Body of pancreas (tissue), 4 donors: ENCODE data around the gene NDUFV1.

Experiments used
- POLR2A ChIP-seq, 3 donors: fragments of 450-650 bp; IDR thresholded peaks; one replicate each; pipeline ENCODE4 v1.6.1; 2016; ENCODE audit warnings: antibody characterized with exemption in 3 of 3, mild to moderate bottlenecking in 2 of 3
- TF ChIP-seq, protein P1 (sequence below), 7 experiments: fragments of 450-650 bp in 4 of 7; fragments of 200-600 bp in 3 of 7; sonication (generic) in 3 of 7; IDR thresholded peaks; one replicate each; pipeline ENCODE4 v1.5.1; 2016 to 2019; ENCODE audit warnings: antibody characterized with exemption in 7 of 7

DNA sequence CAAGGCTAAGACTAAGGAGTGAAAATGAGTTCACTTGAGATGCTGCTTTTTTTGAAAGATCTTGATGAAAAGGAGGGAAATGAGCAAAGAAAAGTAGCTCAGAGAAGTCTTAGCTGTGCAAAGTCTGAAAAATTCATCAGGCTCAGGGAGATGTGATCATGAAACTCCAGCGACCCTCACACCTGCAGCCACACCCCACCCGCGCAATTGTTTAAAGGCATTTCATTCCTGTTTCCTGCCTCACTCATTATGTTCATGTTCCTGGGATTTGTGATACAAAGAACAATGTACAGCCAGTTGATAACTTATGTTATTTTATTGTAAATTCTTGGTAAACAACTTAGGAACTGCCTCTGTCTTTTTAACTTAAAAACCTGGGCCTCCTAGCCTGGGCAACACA lies 31.8 kb upstream of the NDUFV1 start:
- TF ChIP-seq, protein P1, sequence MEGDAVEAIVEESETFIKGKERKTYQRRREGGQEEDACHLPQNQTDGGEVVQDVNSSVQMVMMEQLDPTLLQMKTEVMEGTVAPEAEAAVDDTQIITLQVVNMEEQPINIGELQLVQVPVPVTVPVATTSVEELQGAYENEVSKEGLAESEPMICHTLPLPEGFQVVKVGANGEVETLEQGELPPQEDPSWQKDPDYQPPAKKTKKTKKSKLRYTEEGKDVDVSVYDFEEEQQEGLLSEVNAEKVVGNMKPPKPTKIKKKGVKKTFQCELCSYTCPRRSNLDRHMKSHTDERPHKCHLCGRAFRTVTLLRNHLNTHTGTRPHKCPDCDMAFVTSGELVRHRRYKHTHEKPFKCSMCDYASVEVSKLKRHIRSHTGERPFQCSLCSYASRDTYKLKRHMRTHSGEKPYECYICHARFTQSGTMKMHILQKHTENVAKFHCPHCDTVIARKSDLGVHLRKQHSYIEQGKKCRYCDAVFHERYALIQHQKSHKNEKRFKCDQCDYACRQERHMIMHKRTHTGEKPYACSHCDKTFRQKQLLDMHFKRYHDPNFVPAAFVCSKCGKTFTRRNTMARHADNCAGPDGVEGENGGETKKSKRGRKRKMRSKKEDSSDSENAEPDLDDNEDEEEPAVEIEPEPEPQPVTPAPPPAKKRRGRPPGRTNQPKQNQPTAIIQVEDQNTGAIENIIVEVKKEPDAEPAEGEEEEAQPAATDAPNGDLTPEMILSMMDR (IDR thresholded peaks at IDR 0.05) = no peak
- no peak for TF ChIP-seq POLR2A (IDR thresholded peaks at IDR 0.05)
